HUES48 (cell line): ENCODE measurements around the gene NUP35.
A peak's percentile ranks its signal among the peaks of the same experiment; 100 is the strongest.

Experiments used
- H3K27ac ChIP-seq: one replicate; pipeline ENCODE4 v1.7.0; 2013; ENCODE audit warnings: low read depth, low read length, inconsistent platforms
- H3K27me3 ChIP-seq: 2 replicates; pipeline ENCODE4 v1.6.1; 2013; ENCODE audit warnings: mild to moderate bottlenecking, low read length; ENCODE audit not compliant: control insufficient read depth, insufficient read depth
- H3K36me3 ChIP-seq: 2 replicates; pipeline ENCODE4 v1.6.1; 2013; ENCODE audit warnings: low read length; ENCODE audit not compliant: control insufficient read depth, insufficient read depth
- H3K4me1 ChIP-seq: 2 replicates; pipeline ENCODE4 v1.6.1; 2013; ENCODE audit warnings: mild to moderate bottlenecking, low read length; ENCODE audit not compliant: control insufficient read depth, insufficient read depth
- H3K4me3 ChIP-seq: 2 replicates; pipeline ENCODE4 v1.5.1; 2013; ENCODE audit warnings: mild to moderate bottlenecking, low read depth, low read length
- H3K9ac ChIP-seq: 2 replicates; pipeline ENCODE4 v1.6.1; 2013; ENCODE audit warnings: mild to moderate bottlenecking, low read depth, low read length, moderate library complexity
- H3K9me3 ChIP-seq: 2 replicates; pipeline ENCODE4 v1.6.1; 2013; ENCODE audit warnings: low read length; ENCODE audit not compliant: control insufficient read depth, insufficient read depth

NUP35 gene, protein sequence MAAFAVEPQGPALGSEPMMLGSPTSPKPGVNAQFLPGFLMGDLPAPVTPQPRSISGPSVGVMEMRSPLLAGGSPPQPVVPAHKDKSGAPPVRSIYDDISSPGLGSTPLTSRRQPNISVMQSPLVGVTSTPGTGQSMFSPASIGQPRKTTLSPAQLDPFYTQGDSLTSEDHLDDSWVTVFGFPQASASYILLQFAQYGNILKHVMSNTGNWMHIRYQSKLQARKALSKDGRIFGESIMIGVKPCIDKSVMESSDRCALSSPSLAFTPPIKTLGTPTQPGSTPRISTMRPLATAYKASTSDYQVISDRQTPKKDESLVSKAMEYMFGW

GRCh38 chr2:183124222-183124956 is at the start of gene NUP35:
Gene NUP35 (plus strand): TSS chr2:183124443. CDS start chr2:183124458, 15 bp downstream.
- peak within 1 kb of the TSS; percentile 97 for H3K27ac ChIP-seq
- peak within 1 kb of the TSS; percentile 98 for H3K9ac ChIP-seq
- H3K27me3 ChIP-seq, result no peaks in the 10 kb centered on the region
- H3K36me3 ChIP-seq, result peaks cover 14% of the 10 kb centered on the region
- no peaks in the 10 kb centered on the region for H3K9me3 ChIP-seq
- peak within 1 kb of the TSS; percentile 95 for H3K4me3 ChIP-seq
- peaks cover 6% of the 10 kb centered on the region; the same call in 1 of the 2 replicates for H3K4me1 ChIP-seq

DNA sequence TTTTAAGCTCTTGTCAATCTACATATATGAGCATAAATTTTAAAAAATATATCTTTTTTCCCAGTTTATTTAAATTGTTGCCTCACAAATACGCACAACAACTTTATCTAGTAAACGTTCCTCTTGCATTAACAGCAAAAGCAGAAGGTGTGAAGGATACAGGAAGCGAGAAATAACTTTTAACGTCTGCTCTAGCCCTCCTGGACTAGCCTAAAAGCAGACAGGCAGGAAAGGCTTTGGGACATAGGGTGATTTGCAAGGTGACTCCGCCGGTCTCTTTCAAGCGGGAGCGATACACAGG is 46.1 kb upstream of the NUP35 start:
- Histone ChIP-seq H3K9me3 (no peaks in the 10 kb centered on the region), H3K36me3 (no peaks in the 10 kb centered on the region), H3K9ac (no peak overlapping the region), H3K27ac (no peak overlapping the region), H3K4me3 (peak overlapping the region; percentile 83), H3K27me3 (no peaks in the 10 kb centered on the region), H3K4me1 (peaks cover 20% of the 10 kb centered on the region)

GRCh38 chr2:183078464-183079138 is 45.6 kb upstream of the NUP35 start, which contains the start of gene DUSP19:
Gene DUSP19 (plus strand): TSS chr2:183078747. CDS start chr2:183078934, 187 bp downstream.
- Histone ChIP-seq H3K9ac (peak within 1 kb of the TSS; percentile 46), H3K27me3 (no peaks in the 10 kb centered on the region), H3K27ac (peak within 1 kb of the TSS; percentile 46)

DNA sequence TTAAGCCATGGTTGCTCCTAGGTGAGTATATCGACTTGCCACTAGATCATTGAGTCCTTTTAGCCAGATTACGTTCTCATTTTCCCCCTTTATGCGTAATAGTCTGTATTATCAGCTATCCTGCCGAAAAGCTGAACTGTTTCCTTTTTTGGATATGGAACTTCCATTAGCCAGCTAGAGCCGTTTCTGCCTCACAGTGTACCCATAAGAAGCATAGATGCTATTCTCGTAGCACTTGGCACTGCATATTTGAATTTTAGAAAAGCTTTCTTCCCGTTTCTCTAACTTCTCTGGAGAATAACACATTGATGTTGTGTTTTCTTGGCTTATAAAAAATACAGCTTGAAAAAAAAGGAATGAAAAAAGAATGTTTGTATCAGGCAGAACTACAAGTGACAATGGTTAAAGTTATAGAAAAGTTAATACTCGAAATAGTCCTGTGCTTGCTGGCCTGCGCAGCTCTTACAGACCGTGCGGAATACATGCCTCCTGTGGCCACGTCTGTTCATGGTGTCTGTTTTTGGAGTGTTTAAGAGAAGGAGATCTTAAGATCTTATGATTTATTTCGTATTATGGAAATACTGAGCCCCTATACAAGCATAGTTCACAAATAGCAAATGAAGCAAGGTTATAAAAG is 45.0 kb upstream of the NUP35 start:
- Histone ChIP-seq H3K9me3 (no peaks in the 10 kb centered on the region), H3K36me3 (no peaks in the 10 kb centered on the region), H3K9ac (peak overlapping the region; percentile 46), H3K4me3 (peak overlapping the region; percentile 83), H3K27ac (no peak overlapping the region), H3K27me3 (no peaks in the 10 kb centered on the region), H3K4me1 (peaks cover 20% of the 10 kb centered on the region)

More at GRCh38 chr2:183078464-183079138, 45.6 kb upstream of the NUP35 start, which contains the start of gene DUSP19:
- peak within 1 kb of the TSS; percentile 83 for H3K4me3 ChIP-seq
- H3K4me1 ChIP-seq, result peaks cover 20% of the 10 kb centered on the region
- H3K9me3 ChIP-seq, result no peaks in the 10 kb centered on the region
- H3K36me3 ChIP-seq, result no peaks in the 10 kb centered on the region

GRCh38 chr2:183081911-183082310 is 42.3 kb upstream of the NUP35 start:
- Histone ChIP-seq H3K27ac (no peak overlapping the region), H3K9ac (no peak overlapping the region), H3K27me3 (no peaks in the 10 kb centered on the region), H3K9me3 (no peaks in the 10 kb centered on the region), H3K36me3 (no peaks in the 10 kb centered on the region), H3K4me1 (peaks cover 20% of the 10 kb centered on the region), H3K4me3 (no peak overlapping the region)

DNA sequence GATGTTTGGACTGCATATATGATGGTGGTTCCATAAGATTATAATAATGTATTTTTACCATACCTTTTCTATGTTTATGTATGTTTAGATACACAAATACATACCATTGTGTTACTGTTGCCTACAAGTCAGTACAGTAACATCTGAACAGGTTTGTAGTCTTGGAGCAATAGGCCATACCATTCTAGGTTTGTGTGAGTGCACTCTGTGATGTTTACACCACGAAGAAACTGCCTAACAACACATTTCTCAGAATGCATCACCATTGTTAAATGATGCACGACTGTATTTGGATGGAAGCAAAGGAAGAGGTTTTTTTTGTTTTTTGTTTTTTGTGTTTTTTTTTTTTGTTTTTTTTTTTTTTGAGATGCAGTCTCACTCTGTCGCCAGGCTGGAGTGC is 36.2 kb upstream of the NUP35 start:
- no peaks in the 10 kb centered on the region for H3K36me3 ChIP-seq
- H3K9ac ChIP-seq, result no peak overlapping the region
- H3K4me3 ChIP-seq, result no peak overlapping the region
- H3K4me1 ChIP-seq, result peaks cover 5% of the 10 kb centered on the region; the same call in 1 of the 2 replicates
- no peak overlapping the region for H3K27ac ChIP-seq
- no peaks in the 10 kb centered on the region for H3K27me3 ChIP-seq
- H3K9me3 ChIP-seq, result no peaks in the 10 kb centered on the region

GRCh38 chr2:183089192-183089851 is 34.9 kb upstream of the NUP35 start:
- no peak overlapping the region for H3K27ac ChIP-seq
- H3K4me1 ChIP-seq, result peaks cover 5% of the 10 kb centered on the region; the same call in 1 of the 2 replicates
- H3K4me3 ChIP-seq, result no peak overlapping the region
- H3K9me3 ChIP-seq, result no peaks in the 10 kb centered on the region
- H3K27me3 ChIP-seq, result no peaks in the 10 kb centered on the region
- no peaks in the 10 kb centered on the region for H3K36me3 ChIP-seq
- H3K9ac ChIP-seq, result no peak overlapping the region

DNA sequence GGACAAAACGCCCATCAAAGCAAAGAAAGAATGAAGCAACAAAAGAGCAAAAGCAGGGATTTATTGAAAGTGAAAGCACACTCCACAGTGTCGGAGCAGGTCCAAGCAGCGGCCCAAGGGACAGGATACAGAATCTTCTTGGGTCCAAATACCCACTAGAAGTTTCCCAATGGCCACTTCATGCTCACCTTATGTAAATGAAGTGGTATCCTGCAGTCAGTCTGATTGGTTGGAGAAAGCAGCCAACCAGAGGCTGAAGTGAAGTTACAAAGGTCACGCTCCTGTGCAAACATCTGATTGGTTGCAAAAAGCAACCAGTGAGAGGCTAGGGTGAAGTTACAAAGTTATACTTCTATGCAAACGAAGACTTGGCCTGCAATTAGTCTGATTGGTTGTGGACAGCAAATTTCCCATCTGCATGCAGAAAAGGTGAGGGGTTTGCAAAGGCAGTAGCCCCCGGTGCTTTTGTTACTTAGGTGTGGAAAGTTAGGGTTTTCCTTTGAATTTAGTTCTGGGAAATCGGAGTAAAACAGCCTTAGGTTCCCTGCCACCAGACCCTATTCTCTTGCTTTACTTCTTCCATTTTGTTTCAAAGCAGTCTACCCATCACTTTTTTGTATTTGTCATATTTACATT is 32.8 kb upstream of the NUP35 start:
- no peaks in the 10 kb centered on the region for H3K9me3 ChIP-seq
- H3K9ac ChIP-seq, result no peak overlapping the region
- H3K4me1 ChIP-seq, result peaks cover 14% of the 10 kb centered on the region
- no peaks in the 10 kb centered on the region for H3K36me3 ChIP-seq
- no peak overlapping the region for H3K27ac ChIP-seq
- no peaks in the 10 kb centered on the region for H3K27me3 ChIP-seq
- H3K4me3 ChIP-seq, result no peak overlapping the region

- no peaks in the 10 kb centered on the region for H3K36me3 ChIP-seq
- no peaks in the 10 kb centered on the region for H3K9me3 ChIP-seq
- no peak overlapping the region for H3K9ac ChIP-seq
- H3K27ac ChIP-seq, result no peak overlapping the region
- H3K4me3 ChIP-seq, result no peak overlapping the region
- peaks cover 14% of the 10 kb centered on the region for H3K4me1 ChIP-seq
- no peaks in the 10 kb centered on the region for H3K27me3 ChIP-seq
Measured at GRCh38 chr2:183091954-183092345, 32.3 kb upstream of the NUP35 start.
